H1 (cell line): Measurements from ENCODE around the gene MID2. TPM values are rescaled to one million over a fixed set of nuclear protein-coding genes. Genes with fewer than 3 reads are reported as not detected.

Experiments used
- CTCF ChIA-PET: fragments of 300-600 bp; sonication (Branson Sonifier 250); formaldehyde crosslinking; loops from one replicate; lab custom pipeline; 2021; ENCODE audit not compliant: partially characterized antibody; lab: Charles Lee
- POLR2A ChIA-PET: fragments of 300-600 bp; sonication (Branson Sonifier 250); formaldehyde crosslinking; loops from one replicate; lab custom pipeline; 2021; ENCODE audit warnings: inconsistent platforms; ENCODE audit not compliant: partially characterized antibody; lab: Charles Lee
- DNase-seq, 2 experiments: peaks; one replicate each; pipeline versions ENCODE4 v3.0.0 to v3.0.0-alpha.2; 2010 to 2022; ENCODE audit warnings: low spot score in 2 of 2, low read depth in 1 of 2, mixed read lengths in 1 of 2
- FAIRE-seq: peaks from 2 replicates; lab custom pipeline; 2011; peaks lifted over from hg19 to GRCh38; lab: Jason Lieb, UNC
- H2AFZ ChIP-seq: 2 replicates; pipeline ENCODE4 v1.8.1; 2012; ENCODE audit warnings: low read length, inconsistent platforms
- H2AK5ac ChIP-seq: 2 replicates; pipeline ENCODE4 v1.6.1; 2013; ENCODE audit warnings: low read depth, low read length
- H2BK120ac ChIP-seq: replicated peaks from 2 replicates; pipeline ENCODE3; 2013; ENCODE audit warnings: low read depth, low read length, inconsistent platforms
- H2BK12ac ChIP-seq: 2 replicates; pipeline ENCODE4 v1.6.1; 2013; ENCODE audit warnings: low read depth, low read length
- H2BK15ac ChIP-seq: 2 replicates; pipeline ENCODE4 v1.6.1; 2013; ENCODE audit warnings: low read length
- H2BK20ac ChIP-seq: 2 replicates; pipeline ENCODE4 v1.6.1; 2013; ENCODE audit warnings: low read length
- H2BK5ac ChIP-seq: 2 replicates; pipeline ENCODE4 v1.6.1; 2013; ENCODE audit warnings: low read depth, low read length
- H3K14ac ChIP-seq: 2 replicates; pipeline ENCODE4 v1.6.1; 2013; ENCODE audit warnings: inconsistent platforms; ENCODE audit not compliant: insufficient read length
- H3K18ac ChIP-seq: 2 replicates; pipeline ENCODE4 v1.6.1; 2013; ENCODE audit warnings: low read length; ENCODE audit errors: extremely low read depth
- H3K23ac ChIP-seq: 2 replicates; pipeline ENCODE4 v1.6.1; 2013; ENCODE audit warnings: inconsistent platforms; ENCODE audit not compliant: insufficient read length
- H3K23me2 ChIP-seq: 2 replicates; pipeline ENCODE4 v1.6.1; 2013; ENCODE audit warnings: low read depth, low read length
- H3K27ac ChIP-seq: 2 replicates; pipeline ENCODE4 v1.6.1; 2011; ENCODE audit warnings: low read depth, low read length, inconsistent platforms
- H3K27me3 ChIP-seq, 4 experiments: replicated peaks in 1 of 4; 1 replicate in 1 of 4; 2 replicates in 3 of 4; pipeline versions ENCODE4 v1.6.1 to v1.8.1; 2011 to 2013; ENCODE audit warnings: low read length in 3 of 4, mild to moderate bottlenecking in 3 of 4, inconsistent platforms in 2 of 4, mixed read lengths in 2 of 4, moderate library complexity in 1 of 4; ENCODE audit not compliant: control insufficient read depth in 3 of 4, insufficient read depth in 3 of 4; ENCODE audit errors: extremely low read depth in 1 of 4
- H3K36me3 ChIP-seq, 4 experiments: 2 replicates each; pipeline versions ENCODE4 v1.6.1 to v1.8.1; 2011 to 2013; ENCODE audit warnings: mild to moderate bottlenecking in 4 of 4, low read length in 3 of 4, moderate library complexity in 2 of 4, control low read depth in 1 of 4, inconsistent platforms in 1 of 4; ENCODE audit not compliant: insufficient read depth in 4 of 4, control insufficient read depth in 2 of 4
- H3K4ac ChIP-seq: replicated peaks from 2 replicates; pipeline ENCODE3; 2013; ENCODE audit warnings: low read length, low read depth, mixed read lengths, inconsistent platforms; ENCODE audit not compliant: insufficient read length
- H3K4me1 ChIP-seq, 4 experiments: replicated peaks in 1 of 4; 1 replicate in 1 of 4; 2 replicates in 3 of 4; pipeline versions ENCODE4 v1.6.1 to v1.8.1; 2011 to 2013; ENCODE audit warnings: low read length in 3 of 4, inconsistent platforms in 2 of 4, mixed read lengths in 1 of 4; ENCODE audit not compliant: insufficient read depth in 4 of 4, control insufficient read depth in 3 of 4
- H3K4me2 ChIP-seq, 2 experiments: 2 replicates each; pipeline versions ENCODE4 v1.6.1 to v1.8.1; 2011 to 2013; ENCODE audit warnings: low read depth in 2 of 2, low read length in 2 of 2, control low read depth in 1 of 2, inconsistent platforms in 1 of 2, mild to moderate bottlenecking in 1 of 2; ENCODE audit not compliant: insufficient read depth in 1 of 2
- H3K4me3 ChIP-seq, 4 experiments: fragments of 200-600, 300-600 bp in 1 of 4; sonication (generic), shearing (Covaris generic), sonication (Bioruptor Twin) in 1 of 4; 2 replicates each; pipeline versions ENCODE4 v1.5.1 to v1.8.1; 2011 to 2016; ENCODE audit warnings: low read length in 4 of 4, low read depth in 3 of 4, control low read depth in 2 of 4, inconsistent platforms in 2 of 4, mild to moderate bottlenecking in 2 of 4, mixed read lengths in 1 of 4, moderate library complexity in 1 of 4; ENCODE audit not compliant: insufficient read depth in 2 of 4; ENCODE audit errors: extremely low read depth in 1 of 4
- H3K56ac ChIP-seq: replicated peaks from 2 replicates; pipeline ENCODE3; 2013; ENCODE audit warnings: low read depth, mild to moderate bottlenecking, mixed read lengths, low read length, inconsistent platforms; ENCODE audit not compliant: insufficient read length
- H3K79me1 ChIP-seq: 2 replicates; pipeline ENCODE4 v1.6.1; 2013; ENCODE audit warnings: low read depth, low read length, control low read depth
- H3K79me2 ChIP-seq, 2 experiments: 2 replicates each; pipeline versions ENCODE4 v1.6.1 to v1.8.1; 2012 to 2013; ENCODE audit warnings: low read length in 2 of 2, mild to moderate bottlenecking in 2 of 2, inconsistent platforms in 1 of 2; ENCODE audit not compliant: insufficient read depth in 2 of 2, control insufficient read depth in 1 of 2
- H3K9ac ChIP-seq, 4 experiments: replicated peaks in 1 of 4; 1 replicate in 1 of 4; 2 replicates in 3 of 4; pipeline versions ENCODE4 v1.6.1 to v1.8.1; 2011 to 2013; ENCODE audit warnings: low read depth in 3 of 4, low read length in 3 of 4, control low read depth in 2 of 4, mild to moderate bottlenecking in 2 of 4, moderate library complexity in 2 of 4, inconsistent platforms in 1 of 4; ENCODE audit errors: extremely low read depth in 1 of 4
- H3K9me3 ChIP-seq, 2 experiments: 2 replicates each; pipeline versions ENCODE4 v1.6.1 to v1.8.1; 2012 to 2013; ENCODE audit warnings: mild to moderate bottlenecking in 2 of 2, moderate library complexity in 2 of 2, control low read depth in 1 of 2, inconsistent platforms in 1 of 2, low read depth in 1 of 2, low read length in 1 of 2, mixed read lengths in 1 of 2; ENCODE audit not compliant: insufficient read depth in 2 of 2
- H4K20me1 ChIP-seq, 2 experiments: replicated peaks in 1 of 2; 2 replicates each; pipeline versions ENCODE3 to v1.8.1; 2011 to 2013; ENCODE audit warnings: inconsistent platforms in 2 of 2, low read length in 2 of 2, mild to moderate bottlenecking in 1 of 2; ENCODE audit not compliant: insufficient read depth in 2 of 2, control insufficient read depth in 1 of 2
- H4K5ac ChIP-seq: 2 replicates; pipeline ENCODE4 v1.6.1; 2013; ENCODE audit warnings: low read length, low read depth, mixed read lengths, inconsistent platforms; ENCODE audit not compliant: insufficient read length
- H4K8ac ChIP-seq: 2 replicates; pipeline ENCODE4 v1.8.0; 2013; ENCODE audit warnings: mild to moderate bottlenecking, moderate library complexity, low read length, inconsistent platforms; ENCODE audit not compliant: insufficient read depth; ENCODE audit errors: extremely low read depth
- H4K91ac ChIP-seq: replicated peaks from 2 replicates; pipeline ENCODE3; 2013; ENCODE audit warnings: low read length, mixed read lengths, inconsistent platforms; ENCODE audit not compliant: insufficient read length
- BCL11A ChIP-seq, 2 experiments: IDR thresholded peaks; one replicate each; pipeline ENCODE4 v1.6.1; 2011; ENCODE audit warnings: low read depth in 2 of 2, low read length in 2 of 2, mild to moderate bottlenecking in 2 of 2
- CBX8 ChIP-seq: fragments of 300-800, 300-1000 bp; sonication (generic); IDR thresholded peaks from 2 replicates; pipeline ENCODE4 v1.7.1; 2016; ENCODE audit warnings: low read depth, low read length, borderline replicate concordance
- CEBPB ChIP-seq: IDR thresholded peaks from 2 replicates; pipeline ENCODE4 v1.6.1; 2012; ENCODE audit warnings: low read depth, low read length
- EP300 ChIP-seq, 2 experiments: IDR thresholded peaks; 1 replicate in 1 of 2; 2 replicates in 1 of 2; pipeline ENCODE4 v1.6.1; 2011 to 2012; ENCODE audit warnings: low read depth in 2 of 2, low read length in 2 of 2, mild to moderate bottlenecking in 2 of 2, borderline replicate concordance in 1 of 2, inconsistent platforms in 1 of 2, moderate library complexity in 1 of 2
- JUN ChIP-seq: IDR thresholded peaks from 2 replicates; pipeline ENCODE4 v1.6.1; 2011; ENCODE audit warnings: low read depth, mild to moderate bottlenecking, improper control_type of control experiment, low read length
- SAP30 ChIP-seq: fragments of 300-600 bp; sonication (generic); IDR thresholded peaks from 2 replicates; pipeline ENCODE4 v1.7.1; 2012; ENCODE audit warnings: low read length, moderate library complexity, mild to moderate bottlenecking, inconsistent platforms; ENCODE audit not compliant: insufficient read depth, insufficient replicate concordance
- WGBS, 2 experiments: shearing (Covaris generic) in 1 of 2; methylation state at CpG; one replicate each; pipeline versions ENCODE4 v1.1.6 to v1.1.7; 2013 to 2015; ENCODE audit warnings: low lambda C conversion rate in 2 of 2, mixed read lengths in 2 of 2, inconsistent platforms in 1 of 2, low coverage in 1 of 2, missing lambda C conversion rate in 1 of 2; ENCODE audit not compliant: insufficient replicate concordance in 2 of 2, insufficient coverage in 1 of 2, insufficient read length in 1 of 2; ENCODE audit errors: extremely low coverage in 1 of 2, missing lambda C conversion rate in 1 of 2; 5-methylcytosine and 5-hydroxymethylcytosine counted together
- polyA plus RNA-seq, 7 experiments: library from polyadenylated mRNA; depleted of rRNA in 3 of 7; stranded (reverse) in 5 of 7; unstranded in 2 of 7; fragments of >200 nt in 5 of 7; fragments of 200-250 nt in 2 of 7; gene quantifications; 1 replicate in 5 of 7; 2 replicates in 1 of 7; 4 replicates in 1 of 7; pipeline versions ENCODE4 v1.2.1 to v1.2.3, GENCODE V29; 2011 to 2013; ENCODE audit warnings: missing spikeins in 2 of 7, mixed read lengths in 2 of 7
- total RNA-seq: library from RNA; stranded (reverse); fragmentation: NEBNext Ultra II Directional; extraction: Animal tissue kit (Norgen Biotek cat#: 25700); gene quantifications from 2 replicates; pipeline ENCODE4 v1.2.1, GENCODE V29; 2021

The MID2 gene
- total and polyA plus RNA-seq, 2 of the 8 experiments (the other 6 are each of a cell fraction or from before 2014, with no cell fraction given): 0.98 to 1.7 TPM

DNA sequence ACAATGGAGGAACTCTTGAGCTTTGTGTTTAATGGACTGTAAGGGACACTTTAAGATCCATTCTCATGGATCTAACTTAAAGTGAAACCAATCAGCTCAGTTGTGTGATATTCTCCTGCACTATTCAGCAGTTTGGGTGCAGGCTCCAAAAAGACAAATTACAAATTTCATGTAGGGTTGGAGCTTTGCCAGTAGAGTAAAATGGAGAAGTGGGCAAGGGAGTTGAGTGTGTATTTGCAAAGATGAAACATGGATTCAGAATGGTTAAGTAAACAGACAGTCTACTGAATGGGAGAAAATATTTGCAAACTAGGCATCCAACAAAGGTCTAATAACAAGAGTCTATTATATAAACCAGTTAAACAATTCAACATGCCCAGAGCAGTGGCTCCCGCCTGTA lies 21.2 kb upstream of the MID2 start:
- ChIA-PET CTCF (interaction anchor here (0.5 kb wide), 1 partner anchor 24 kb away, joined by 3 read pairs; no protein-coding TSS in a partner anchor), POLR2A (no interaction called here)
- no peaks in the 10 kb centered on the region for H3K4me1 ChIP-seq
- no peak overlapping the region for H2BK12ac ChIP-seq
- no peaks in the 10 kb centered on the region for H3K27me3 ChIP-seq
- H3K27ac ChIP-seq: no peak overlapping the region
- DNase-seq: no peak
- H4K8ac ChIP-seq: no peak overlapping the region
- H2AK5ac ChIP-seq: no peak overlapping the region
- H3K9ac ChIP-seq: no peak overlapping the region
- H3K18ac ChIP-seq: no peak overlapping the region
- no peak for FAIRE-seq
- no peak overlapping the region for H3K23ac ChIP-seq
- no peaks in the 10 kb centered on the region for H3K79me2 ChIP-seq
- H3K4ac ChIP-seq: no peak overlapping the region
- no peak overlapping the region for H3K14ac ChIP-seq
- 71% methylated on average over 1 of the region's 1 CpG; no CpG with 5 or more reads in 1 of the 2 experiments for WGBS, 2 experiments
- no peak overlapping the region for H3K56ac ChIP-seq
- no peak overlapping the region for H4K91ac ChIP-seq
- H3K79me1 ChIP-seq: no peaks in the 10 kb centered on the region
- H3K9me3 ChIP-seq: no peaks in the 10 kb centered on the region
- H4K20me1 ChIP-seq: no peaks in the 10 kb centered on the region
- H2BK15ac ChIP-seq: no peak overlapping the region
- H3K4me2 ChIP-seq: no peak overlapping the region
- H3K36me3 ChIP-seq: no peaks in the 10 kb centered on the region
- no peak overlapping the region for H2BK5ac ChIP-seq
- no peak overlapping the region for H2BK20ac ChIP-seq
- no peak overlapping the region for H2BK120ac ChIP-seq
- no peak overlapping the region for H2AFZ ChIP-seq
- no peak overlapping the region for H3K4me3 ChIP-seq
- no peaks in the 10 kb centered on the region for H3K23me2 ChIP-seq
- H4K5ac ChIP-seq: no peak overlapping the region
- no peak for TF ChIP-seq SAP30
- no peak for TF ChIP-seq CEBPB
- TF ChIP-seq CBX8: no peak
- no peak for TF ChIP-seq EP300 (IDR thresholded peaks at IDR 0.05; ENCODE audit: borderline replicate concordance in 1 of 2, low read depth in 2 of 2, low read length in 2 of 2)
- no peak for TF ChIP-seq BCL11A (IDR thresholded peaks at IDR 0.05; ENCODE audit: low read depth in 2 of 2, low read length in 2 of 2)
- TF ChIP-seq JUN: no peak
